ENCODE results near the gene GCK.

GCK gene

DNA sequence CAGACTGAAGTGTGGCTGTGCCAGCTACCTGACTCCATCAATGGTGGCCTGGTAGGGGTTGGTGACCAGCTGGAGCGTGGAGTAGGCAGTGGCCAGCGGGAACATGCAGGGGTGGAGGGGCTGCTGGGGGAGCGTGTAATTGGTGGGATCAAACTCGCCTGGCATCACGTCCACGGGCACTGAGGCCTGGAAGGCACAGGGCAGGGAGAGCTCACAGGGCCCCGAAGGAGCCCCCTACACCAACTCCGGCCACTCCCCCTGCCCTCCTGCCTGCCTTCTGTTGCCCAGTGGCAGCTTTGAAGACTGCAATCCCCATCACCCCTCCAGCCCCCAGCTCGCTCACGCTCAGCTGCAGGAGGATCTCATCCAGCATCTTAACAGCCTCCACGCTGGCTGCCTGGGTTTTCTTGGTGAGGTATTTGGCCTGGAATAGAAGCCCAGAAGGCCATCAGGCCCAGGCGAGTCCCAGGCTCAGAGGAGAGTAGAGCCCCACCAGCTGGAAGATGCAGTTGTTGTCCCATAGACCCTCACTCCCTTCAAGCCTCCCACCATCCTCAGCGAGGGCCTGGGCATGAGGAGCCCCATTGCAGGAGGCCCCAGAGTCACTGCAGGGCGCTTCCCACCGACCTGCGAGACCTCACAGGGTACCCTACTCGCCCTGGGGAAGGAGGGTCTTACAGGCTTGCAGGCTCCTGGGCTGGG is 73.0 kb downstream of the GCK start:
- no peak for DNase-seq

- DNase-seq, result no peak
These were observed 74.5 kb downstream of the GCK start for GRCh38 chr7:44114586-44115310.

DNA sequence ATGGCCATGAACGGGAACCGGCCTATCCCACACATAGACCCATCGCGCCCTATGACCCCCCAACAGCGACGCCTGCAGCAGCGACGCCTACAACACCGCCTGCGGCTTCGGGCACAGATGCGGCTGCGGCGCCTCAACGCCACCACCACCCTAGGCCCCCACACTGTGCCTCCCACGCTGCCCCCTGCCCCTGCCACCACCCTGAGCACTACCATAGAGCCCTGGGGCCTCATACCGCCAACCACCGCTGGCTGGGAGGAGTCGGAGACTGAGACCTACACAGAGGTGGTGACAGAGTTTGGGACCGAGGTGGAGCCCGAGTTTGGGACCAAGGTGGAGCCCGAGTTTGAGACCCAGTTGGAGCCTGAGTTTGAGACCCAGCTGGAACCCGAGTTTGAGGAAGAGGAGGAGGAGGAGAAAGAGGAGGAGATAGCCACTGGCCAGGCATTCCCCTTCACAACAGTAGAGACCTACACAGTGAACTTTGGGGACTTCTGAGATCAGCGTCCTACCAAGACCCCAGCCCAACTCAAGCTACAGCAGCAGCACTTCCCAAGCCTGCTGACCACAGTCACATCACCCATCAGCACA is 75.4 kb downstream of the GCK start:
- no peak for DNase-seq

DNA sequence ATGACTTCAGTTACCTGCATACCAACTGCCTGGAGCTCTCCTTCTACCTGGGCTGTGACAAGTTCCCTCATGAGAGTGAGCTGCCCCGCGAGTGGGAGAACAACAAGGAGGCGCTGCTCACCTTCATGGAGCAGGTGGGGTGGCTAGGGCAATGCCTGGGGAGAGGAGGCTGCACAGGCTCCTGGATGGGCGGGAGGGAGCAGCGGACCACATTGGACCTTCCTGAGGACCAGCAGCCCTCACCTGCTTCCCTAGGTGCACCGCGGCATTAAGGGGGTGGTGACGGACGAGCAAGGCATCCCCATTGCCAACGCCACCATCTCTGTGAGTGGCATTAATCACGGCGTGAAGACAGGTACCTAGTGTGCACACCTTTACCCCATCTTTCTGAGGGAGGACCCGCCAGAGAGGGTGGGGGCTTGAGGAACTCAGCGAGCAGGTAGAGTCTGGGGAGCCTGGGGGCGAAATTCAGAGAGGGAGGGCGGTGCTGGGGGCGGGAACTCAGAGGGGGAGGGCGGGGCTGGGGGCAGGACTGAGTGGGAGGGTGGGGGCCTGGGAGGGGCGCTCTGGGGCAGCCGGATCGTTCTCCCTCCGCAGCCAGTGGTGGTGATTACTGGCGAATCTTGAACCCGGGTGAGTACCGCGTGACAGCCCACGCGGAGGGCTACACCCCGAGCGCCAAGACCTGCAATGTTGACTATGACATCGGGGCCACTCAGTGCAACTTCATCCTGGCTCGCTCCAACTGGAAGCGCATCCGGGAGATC is 76.1 kb downstream of the GCK start:
- DNase-seq, result no peak

GRCh38 chr7:44112231-44112996 is 76.8 kb downstream of the GCK start:
- no peak for DNase-seq

DNA sequence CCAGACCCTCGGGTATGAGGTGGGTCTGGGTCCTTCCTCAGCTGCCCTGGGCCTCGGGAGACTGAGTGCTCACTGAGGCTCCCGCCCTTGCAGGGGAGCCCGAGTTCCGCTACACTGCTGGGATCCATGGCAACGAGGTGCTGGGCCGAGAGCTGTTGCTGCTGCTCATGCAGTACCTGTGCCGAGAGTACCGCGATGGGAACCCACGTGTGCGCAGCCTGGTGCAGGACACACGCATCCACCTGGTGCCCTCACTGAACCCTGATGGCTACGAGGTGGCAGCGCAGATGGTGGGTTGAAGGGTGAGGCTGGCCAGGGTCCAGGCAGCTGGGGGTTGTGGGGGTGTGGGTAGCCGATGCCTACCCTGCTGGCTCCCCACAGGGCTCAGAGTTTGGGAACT is 77.5 kb downstream of the GCK start:
- no peak for DNase-seq

DNA sequence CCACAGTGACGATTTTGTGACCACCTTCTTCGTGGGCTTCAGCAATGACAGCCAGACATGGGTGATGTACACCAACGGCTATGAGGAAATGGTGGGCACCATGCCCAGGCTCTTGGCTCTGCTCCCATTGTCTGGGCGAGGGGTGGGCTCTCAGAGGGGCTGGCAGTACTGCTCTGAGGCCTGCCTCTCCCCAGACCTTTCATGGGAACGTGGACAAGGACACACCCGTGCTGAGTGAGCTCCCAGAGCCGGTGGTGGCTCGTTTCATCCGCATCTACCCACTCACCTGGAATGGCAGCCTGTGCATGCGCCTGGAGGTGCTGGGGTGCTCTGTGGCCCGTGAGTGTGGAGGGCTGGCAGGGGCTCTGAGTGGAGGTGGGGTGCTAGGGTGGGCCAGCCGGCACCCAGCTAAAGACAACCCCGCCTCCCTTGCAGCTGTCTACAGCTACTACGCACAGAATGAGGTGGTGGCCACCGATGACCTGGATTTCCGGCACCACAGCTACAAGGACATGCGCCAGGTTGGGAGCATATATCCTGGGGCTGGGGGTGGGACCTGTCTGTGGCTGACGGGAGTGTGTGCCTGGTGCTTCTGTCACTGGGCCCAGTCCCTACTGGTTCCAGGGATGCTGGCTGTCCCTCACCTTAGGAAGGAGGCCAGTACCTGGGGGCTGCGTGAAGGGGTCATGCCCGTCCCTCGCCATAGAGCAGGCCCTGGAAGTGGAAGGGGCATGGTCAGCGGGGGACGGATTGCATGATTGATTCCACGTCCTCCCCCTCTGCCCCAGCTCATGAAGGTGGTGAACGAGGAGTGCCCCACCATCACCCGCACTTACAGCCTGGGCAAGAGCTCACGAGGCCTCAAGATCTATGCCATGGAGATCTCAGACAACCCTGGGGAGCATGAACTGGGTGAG is 78.3 kb downstream of the GCK start:
- DNase-seq, result no peak

GRCh38 chr7:44109991-44110390 is 79.2 kb downstream of the GCK start:
- DNase-seq, result no peak

GRCh38 chr7:44108768-44109750 is 80.2 kb downstream of the GCK start:
- DNase-seq, result no peak

DNA sequence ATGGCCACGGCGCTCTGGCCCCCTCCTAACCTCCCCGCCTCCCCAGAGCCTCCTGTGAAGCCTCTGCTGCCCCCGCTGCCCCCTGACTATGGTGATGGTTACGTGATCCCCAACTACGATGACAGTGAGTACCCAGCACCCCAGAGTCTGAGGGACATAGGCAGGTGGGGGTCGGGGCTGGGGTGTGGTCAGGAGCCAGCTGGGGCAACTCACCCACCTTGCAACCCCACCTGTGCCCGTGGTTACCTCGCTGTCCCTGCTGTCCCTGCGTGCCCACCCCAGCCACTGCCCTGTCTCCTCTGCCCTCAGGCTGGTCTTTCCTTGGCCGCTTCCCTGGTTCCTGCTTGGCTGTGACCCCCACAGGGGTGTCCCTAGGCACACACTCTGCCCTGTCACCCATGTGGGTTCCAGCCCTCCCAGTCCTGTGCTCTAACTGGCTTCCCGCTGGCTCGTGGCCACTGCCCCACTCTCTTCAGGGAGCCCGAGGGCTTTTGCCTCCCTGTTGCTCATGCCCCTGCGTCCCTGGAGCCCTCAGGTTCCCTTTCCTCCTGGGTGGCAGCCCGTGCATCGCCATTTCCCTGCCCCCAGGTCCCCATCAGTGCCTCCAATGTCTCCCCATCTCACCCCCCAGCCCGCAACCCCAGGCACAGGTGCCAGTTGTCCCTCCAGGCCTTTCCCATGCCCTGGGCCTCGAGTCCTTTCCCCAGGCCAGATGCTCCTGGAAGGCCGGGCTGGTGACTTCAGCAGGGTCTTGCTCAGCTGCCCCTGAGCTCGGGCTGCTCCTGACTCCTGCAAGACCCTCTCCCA is 81.1 kb downstream of the GCK start:
- DNase-seq, result no peak

- DNase-seq, result no peak
These were observed 81.9 kb downstream of the GCK start for GRCh38 chr7:44107116-44107960.

DNA sequence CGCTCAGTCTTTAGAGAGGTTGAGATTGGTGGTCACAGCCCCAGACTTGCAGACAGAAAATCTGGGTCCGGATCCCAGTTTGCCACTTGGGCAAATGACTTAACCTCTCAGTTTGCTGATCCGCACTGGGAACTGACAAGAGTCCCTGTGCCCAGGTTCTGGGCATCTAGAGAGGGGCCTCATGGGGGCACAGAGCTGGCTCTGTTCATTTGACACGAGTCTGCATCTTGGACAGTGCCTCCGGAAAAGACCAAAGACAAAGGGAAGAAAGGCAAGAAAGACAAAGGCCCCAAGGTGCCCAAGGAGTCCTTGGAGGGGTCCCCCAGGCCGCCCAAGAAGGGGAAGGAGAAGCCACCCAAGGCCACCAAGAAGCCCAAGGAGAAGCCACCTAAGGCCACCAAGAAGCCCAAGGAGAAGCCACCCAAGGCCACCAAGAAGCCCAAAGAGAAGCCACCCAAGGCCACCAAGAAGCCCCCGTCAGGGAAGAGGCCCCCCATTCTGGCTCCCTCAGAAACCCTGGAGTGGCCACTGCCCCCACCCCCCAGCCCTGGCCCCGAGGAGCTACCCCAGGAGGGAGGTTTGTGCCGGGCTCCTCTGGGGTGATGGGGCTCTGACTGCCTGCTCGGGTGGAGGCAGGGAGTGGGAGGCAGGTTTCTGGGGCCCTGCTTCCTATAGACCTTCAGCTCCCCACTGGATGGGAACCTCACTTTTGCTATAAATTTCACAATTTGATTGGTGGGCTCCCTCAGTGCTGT is 82.8 kb downstream of the GCK start:
- DNase-seq, result no peak

- DNase-seq, result no peak
These were observed 83.4 kb downstream of the GCK start for GRCh38 chr7:44105832-44106231.

DNA sequence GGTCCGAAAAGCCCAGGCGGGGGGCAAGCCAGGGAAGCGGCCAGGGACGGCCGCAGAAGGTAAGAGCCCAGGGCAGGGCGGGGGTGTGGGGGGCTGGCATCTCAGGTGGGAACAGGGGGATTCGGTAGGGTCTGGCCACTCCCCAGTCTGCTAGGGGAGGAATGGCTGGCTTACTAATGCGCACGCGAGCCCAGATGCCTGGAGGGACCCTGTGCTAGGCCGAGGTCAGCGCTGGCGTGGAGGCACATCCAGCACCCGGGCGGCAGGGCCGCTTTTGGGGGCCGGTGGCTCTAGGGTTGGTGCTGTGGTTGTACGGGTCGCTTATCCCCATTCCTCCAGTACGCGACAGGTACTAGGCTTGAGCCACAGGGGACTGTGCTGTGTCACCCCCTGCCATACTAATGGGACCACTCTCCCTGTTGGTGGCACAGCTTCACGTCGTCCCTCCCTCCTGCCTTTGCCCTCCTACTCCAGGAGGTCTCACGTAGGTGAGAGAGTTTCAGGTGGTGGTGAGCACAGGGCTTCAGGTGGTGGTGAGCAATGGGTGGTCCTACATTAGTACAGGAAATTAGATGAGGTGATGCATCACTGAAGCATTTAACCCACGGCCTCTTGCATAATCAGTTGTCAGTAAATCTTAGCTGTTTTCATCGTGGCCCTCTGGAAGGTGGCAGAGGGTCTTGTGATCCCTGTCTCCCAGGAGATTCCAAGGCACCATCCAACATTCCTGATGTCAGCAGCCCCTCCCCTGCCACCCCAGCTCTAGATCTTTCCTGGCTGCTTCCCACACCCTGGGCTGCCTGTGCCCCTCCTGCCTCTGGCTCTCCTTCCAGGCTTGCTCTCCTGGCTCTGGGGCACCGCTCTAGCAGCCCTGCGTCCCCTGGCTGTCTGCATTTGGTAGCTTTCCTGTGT is 84.1 kb downstream of the GCK start:
- DNase-seq, result peak; percentile 63

DNA sequence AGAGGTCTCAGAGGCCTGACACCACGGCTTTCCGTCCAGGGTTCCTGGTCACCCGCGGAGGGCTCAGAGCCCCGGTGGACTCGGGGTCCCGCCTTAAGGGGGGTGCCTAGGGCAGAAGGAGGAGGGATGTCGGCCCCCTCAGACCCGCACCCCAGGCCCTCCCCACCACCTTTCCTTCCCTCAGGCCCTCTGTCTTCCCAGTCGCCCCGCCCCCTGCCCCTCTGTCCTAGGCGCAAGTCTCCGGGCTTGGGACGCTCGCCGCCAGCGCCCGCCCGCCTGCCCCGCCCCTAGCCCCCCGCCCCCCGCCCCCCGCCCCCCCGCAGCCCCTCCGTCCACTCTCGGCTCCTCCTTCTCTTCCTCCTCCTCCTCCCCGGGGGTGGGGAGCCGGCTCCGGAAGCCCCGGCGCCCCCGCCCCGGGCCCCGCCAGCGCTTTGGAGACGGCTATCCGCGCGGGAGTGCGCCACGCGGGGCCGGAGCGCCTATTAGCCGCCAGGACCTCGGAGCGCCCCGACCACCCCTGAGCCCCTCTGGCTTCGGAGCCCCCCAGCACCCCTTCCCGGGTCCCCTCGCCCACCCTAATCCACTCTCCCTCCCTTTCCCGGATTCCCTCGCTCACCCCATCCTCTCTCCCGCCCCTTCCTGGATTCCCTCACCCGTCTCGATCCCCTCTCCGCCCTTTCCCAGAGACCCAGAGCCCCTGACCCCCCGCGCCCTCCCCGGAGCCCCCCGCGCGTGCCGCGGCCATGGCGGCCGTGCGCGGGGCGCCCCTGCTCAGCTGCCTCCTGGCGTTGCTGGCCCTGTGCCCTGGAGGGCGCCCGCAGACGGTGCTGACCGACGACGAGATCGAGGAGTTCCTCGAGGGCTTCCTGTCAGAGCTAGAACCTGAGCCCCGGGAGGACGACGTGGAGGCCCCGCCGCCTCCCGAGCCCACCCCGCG is 85.0 kb downstream of the GCK start, which contains the start of gene AEBP1:
Gene AEBP1, plus strand, starts transcription at position 423 of the 937 bp plus-strand sequence. Its CDS starts 321 bp downstream, at position 744.
- peak; percentile 55 for DNase-seq
